Vagina (tissue), 2 donors: ENCODE results near the gene GYG2. TPM values are rescaled to one million over a fixed set of nuclear protein-coding genes. Genes with fewer than 3 reads are reported as not detected.

ENCODE experiments used
- DNase-seq, 2 donors: peaks; one replicate each; pipeline ENCODE4 v3.0.0-alpha.2; 2017; ENCODE audit errors: extremely low spot score in 2 of 2
- H3K27ac ChIP-seq: fragments of 200-600 bp; sonication (generic); one replicate; pipeline ENCODE4 v1.5.1; 2019
- H3K27me3 ChIP-seq: fragments of 200-600 bp; sonication (generic); one replicate; pipeline ENCODE4 v1.5.1; 2019
- H3K36me3 ChIP-seq, 2 donors: fragments of 200-600 bp; sonication (generic); one replicate each; pipeline ENCODE4 v1.5.1; 2017 to 2019
- H3K4me1 ChIP-seq: fragments of 200-600 bp; sonication (generic); one replicate; pipeline ENCODE4 v1.5.1; 2019
- H3K4me3 ChIP-seq, 2 donors: fragments of 200-600 bp; sonication (generic); 1 replicate in 1 of 2; 2 replicates in 1 of 2; pipeline ENCODE4 v1.5.1; 2016 to 2019
- H3K9me3 ChIP-seq: fragments of 200-600 bp; sonication (generic); one replicate; pipeline ENCODE4 v1.5.1; 2019
- CTCF ChIP-seq, 3 experiments: fragments of 450-650 bp in 2 of 3; fragments of 200-600 bp in 1 of 3; sonication (generic) in 1 of 3; IDR thresholded peaks; one replicate each; pipeline ENCODE4 v1.5.1; 2017 to 2019; ENCODE audit warnings: antibody characterized with exemption in 3 of 3, mild to moderate bottlenecking in 2 of 3, moderate library complexity in 2 of 3
- POLR2A ChIP-seq, 2 donors: fragments of 450-650 bp; IDR thresholded peaks; one replicate each; pipeline ENCODE4 v1.6.1; 2017; ENCODE audit warnings: antibody characterized with exemption in 2 of 2, mild to moderate bottlenecking in 2 of 2, moderate library complexity in 2 of 2
- POLR2AphosphoS5 ChIP-seq, 2 donors: sonication (generic); formaldehyde crosslinking; IDR thresholded peaks; one replicate each; pipeline ENCODE4 v1.9.0; 2017; ENCODE audit warnings: antibody characterized with exemption in 2 of 2, mild to moderate bottlenecking in 2 of 2, low read depth in 1 of 2; ENCODE audit not compliant: insufficient read depth in 1 of 2
- intact Hi-C: fragments of 100-400 bp; cut with DNase I; formaldehyde crosslinking; loops from one replicate; pipeline ENCODE4 v1.15.1; 2023
- total RNA-seq: library from RNA; depleted of rRNA; stranded (reverse); fragments of >200 nt; gene quantifications from one replicate; pipeline ENCODE4 v1.2.3, GENCODE V29; 2016

Gene GYG2
- total RNA-seq, 1 donor from 2014 or later: 15.7 TPM

- Histone ChIP-seq H3K27ac (no peak overlapping the region), H3K4me1 (peaks cover 5% of the 10 kb centered on the region), H3K27me3 (no peaks in the 10 kb centered on the region), H3K4me3 (no peak overlapping the region), H3K9me3 (peaks cover 6% of the 10 kb centered on the region), H3K36me3 (no peaks in the 10 kb centered on the region)
- intact Hi-C loops: no loop called here
- TF ChIP-seq POLR2A (IDR thresholded peaks at IDR 0.05): no peak
- no peak for TF ChIP-seq CTCF (IDR thresholded peaks at IDR 0.05)
- TF ChIP-seq POLR2AphosphoS5 (IDR thresholded peaks at IDR 0.05; ENCODE audit: insufficient read depth in 1 of 2, low read depth in 1 of 2): no peak
- DNase-seq: no peak
Measured at GRCh38 chrX:2926664-2927275, 98.0 kb downstream of the GYG2 start.

- H3K36me3 ChIP-seq: no peaks in the 10 kb centered on the region
- H3K27ac ChIP-seq: peak overlapping the region; percentile 95
- peaks cover 6% of the 10 kb centered on the region for H3K9me3 ChIP-seq
- TF ChIP-seq POLR2A (IDR thresholded peaks at IDR 0.05) (no peak), CTCF (IDR thresholded peaks at IDR 0.05) (no peak), POLR2AphosphoS5 (IDR thresholded peaks at IDR 0.05; ENCODE audit: insufficient read depth in 1 of 2, low read depth in 1 of 2) (no peak)
- peak overlapping the region; percentile 71 to 83 for H3K4me3 ChIP-seq
- intact Hi-C loops: no loop called here
- H3K27me3 ChIP-seq: no peaks in the 10 kb centered on the region
- peak in 1 of 2 donors; percentile 88 for DNase-seq
- peaks cover 5% of the 10 kb centered on the region for H3K4me1 ChIP-seq
Measured at GRCh38 chrX:2928191-2928582, 99.5 kb downstream of the GYG2 start.

- no peaks in the 10 kb centered on the region for H3K36me3 ChIP-seq
- H3K4me3 ChIP-seq: peak within 1 kb of the TSS; percentile 71 to 83
- peak within 1 kb of the TSS; percentile 95 for H3K27ac ChIP-seq
- DNase-seq: peak in 1 of 2 donors; percentile 92
- TF ChIP-seq POLR2A (IDR thresholded peaks at IDR 0.05) (peak in 1 of 2 donors; percentile 77), POLR2AphosphoS5 (IDR thresholded peaks at IDR 0.05; ENCODE audit: insufficient read depth in 1 of 2, low read depth in 1 of 2) (peak in 1 of 2 donors; percentile 84), CTCF (IDR thresholded peaks at IDR 0.05) (no peak)
- intact Hi-C loops: no loop called here
- peaks cover 6% of the 10 kb centered on the region for H3K9me3 ChIP-seq
- H3K27me3 ChIP-seq: no peaks in the 10 kb centered on the region
- peaks cover 5% of the 10 kb centered on the region for H3K4me1 ChIP-seq
Measured at GRCh38 chrX:2928583-2929434, 100.1 kb downstream of the GYG2 start, which contains the start of gene ARSD. Gene ARSD (minus strand): TSS chrX:2929339. CDS start chrX:2929275, 64 bp downstream.

GRCh38 chrX:2931155-2931554 lies 102.4 kb downstream of the GYG2 start:
- TF ChIP-seq CTCF (IDR thresholded peaks at IDR 0.05) (no peak), POLR2A (IDR thresholded peaks at IDR 0.05) (no peak), POLR2AphosphoS5 (IDR thresholded peaks at IDR 0.05; ENCODE audit: insufficient read depth in 1 of 2, low read depth in 1 of 2) (no peak)
- H3K27ac ChIP-seq: no peak overlapping the region
- H3K36me3 ChIP-seq: no peaks in the 10 kb centered on the region
- H3K9me3 ChIP-seq: peaks cover 6% of the 10 kb centered on the region
- intact Hi-C loops: no loop called here
- no peaks in the 10 kb centered on the region for H3K27me3 ChIP-seq
- peaks cover 5% of the 10 kb centered on the region for H3K4me1 ChIP-seq
- no peak for DNase-seq
- no peak overlapping the region for H3K4me3 ChIP-seq
